OCI-LY7 (cell line): ENCODE measurements around the gene TEX12. TPM values are rescaled to one million over a fixed set of nuclear protein-coding genes. Genes with fewer than 3 reads are reported as not detected.

ENCODE experiments used
- BruUV-seq: library from RNA; stranded (reverse); fragments of 400-500 nt; replicated peaks from 2 replicates; lab custom pipeline; 2021; lab: Mats Ljungman, UMichigan
- CTCF ChIA-PET: fragments of 300-600 bp; sonication (Branson Sonifier 250); formaldehyde crosslinking; loops from one replicate; lab custom pipeline; 2022; ENCODE audit warnings: antibody characterized with exemption; ENCODE audit not compliant: unreplicated experiment; lab: Charles Lee
- POLR2A ChIA-PET: fragments of 300-600 bp; sonication (Branson Sonifier 250); formaldehyde crosslinking; loops from one replicate; lab custom pipeline; 2022; ENCODE audit warnings: antibody characterized with exemption; lab: Charles Lee
- DNase-seq: peaks from one replicate; pipeline ENCODE4 v3.0.0-alpha.2; 2015; ENCODE audit warnings: low spot score
- H2AFZ ChIP-seq: fragments of 200-600 bp; sonication (generic), shearing (Covaris generic); 2 replicates; pipeline ENCODE4 v1.6.1; 2014; ENCODE audit warnings: mild to moderate bottlenecking, antibody characterized with exemption, low read length, moderate library complexity
- H3K27ac ChIP-seq: fragments of 200-600 bp; sonication (generic); 2 replicates; pipeline ENCODE4 v1.5.1; 2014; ENCODE audit warnings: mixed run types, low read depth, mild to moderate bottlenecking, moderate library complexity, low read length, inconsistent platforms; ENCODE audit not compliant: poor library complexity, severe bottlenecking
- H3K36me3 ChIP-seq: fragments of 200-600 bp; sonication (generic); 2 replicates; pipeline ENCODE4 v1.6.1; 2014; ENCODE audit warnings: mild to moderate bottlenecking, antibody characterized with exemption, low read length, moderate library complexity, mixed read lengths; ENCODE audit not compliant: insufficient read depth
- H3K4me1 ChIP-seq: fragments of 200-600 bp; sonication (generic); 2 replicates; pipeline ENCODE4 v1.5.1; 2014; ENCODE audit warnings: mild to moderate bottlenecking, low read length; ENCODE audit not compliant: insufficient read depth, poor library complexity, severe bottlenecking
- H3K4me2 ChIP-seq: fragments of 200-600 bp; sonication (generic); 2 replicates; pipeline ENCODE4 v1.6.1; 2014; ENCODE audit warnings: mild to moderate bottlenecking, low read length
- H3K4me3 ChIP-seq: fragments of 200-600 bp; sonication (generic); 2 replicates; pipeline ENCODE4 v1.5.1; 2014; ENCODE audit warnings: mild to moderate bottlenecking, low read depth, low read length; ENCODE audit not compliant: poor library complexity, severe bottlenecking
- H3K79me2 ChIP-seq: fragments of 200-600 bp; sonication (generic); 2 replicates; pipeline ENCODE4 v1.6.1; 2016; ENCODE audit warnings: low read depth, mild to moderate bottlenecking, low read length, moderate library complexity, mixed read lengths; ENCODE audit not compliant: insufficient read depth
- H3K9me2 ChIP-seq: fragments of 200-600 bp; sonication (generic); 2 replicates; pipeline ENCODE4 v1.6.1; 2016; ENCODE audit warnings: mild to moderate bottlenecking, low read length, mixed read lengths; ENCODE audit not compliant: insufficient read depth
- H3K9me3 ChIP-seq: fragments of 200-600 bp; sonication (generic); 2 replicates; pipeline ENCODE4 v1.6.1; 2014; ENCODE audit warnings: mild to moderate bottlenecking, mixed run types, low read length, mixed read lengths
- H4K20me1 ChIP-seq: fragments of 200-600 bp; sonication (generic); 2 replicates; pipeline ENCODE4 v1.6.1; 2014; ENCODE audit warnings: mild to moderate bottlenecking, antibody characterized with exemption, low read length, moderate library complexity, mixed read lengths; ENCODE audit not compliant: insufficient read depth
- CTCF ChIP-seq: fragments of 200-600 bp; sonication (generic); conservative IDR thresholded peaks from 2 replicates; pipeline ENCODE4 v1.5.1; 2014; ENCODE audit warnings: mild to moderate bottlenecking, antibody characterized with exemption, low read length, moderate library complexity, mixed read lengths
- EZH2phosphoT487 ChIP-seq: fragments of 200-600 bp; sonication (generic); IDR thresholded peaks from 2 replicates; pipeline ENCODE4 v1.6.1; 2018; ENCODE audit warnings: low read depth, borderline replicate concordance, mild to moderate bottlenecking, mixed run types, antibody characterized with exemption, low read length, moderate library complexity, mixed read lengths
- intact Hi-C: fragments of 100-400 bp; cut with micrococcal nuclease; formaldehyde crosslinking; loops from one replicate; pipeline ENCODE4 v1.10.0; 2022; ENCODE audit not compliant: unreplicated experiment
- total RNA-seq, 2 experiments: library from RNA; depleted of rRNA in 1 of 2; stranded (reverse); fragments of >200 nt in 1 of 2; shearing (Covaris generic) in 1 of 2; gene quantifications; 2 replicates each; pipeline ENCODE4 v1.2.3, GENCODE V29; 2014 to 2022

Gene TEX12
- total RNA-seq, 2 experiments from 2014 or later = 0.44 to 0.59 TPM

- Histone ChIP-seq H3K9me2 (no peaks in the 10 kb centered on the region), H3K36me3 (no peaks in the 10 kb centered on the region), H2AFZ (no peak overlapping the region), H3K9me3 (no peaks in the 10 kb centered on the region; the same call in 1 of the 2 replicates), H3K4me3 (no peak overlapping the region), H4K20me1 (no peaks in the 10 kb centered on the region), H3K27ac (no peak overlapping the region), H3K4me1 (no peaks in the 10 kb centered on the region), H3K79me2 (no peaks in the 10 kb centered on the region), H3K4me2 (no peak overlapping the region)
- intact Hi-C loops = no loop called here
- TF ChIP-seq EZH2phosphoT487 (no peak), CTCF (no peak)
- no peak for DNase-seq
- CTCF ChIA-PET = no interaction called here
- BruUV-seq = no TSS peak
- POLR2A ChIA-PET = interaction anchor here (0.7 to 1.0 kb wide), 3 partner anchors 13 to 37 kb away, joined by 3 read pairs; no protein-coding TSS in a partner anchor
Observed at GRCh38 chr11:112159098-112160065, 7.8 kb upstream of the TEX12 start.

GRCh38 chr11:112160091-112160848 is 6.9 kb upstream of the TEX12 start:
- Histone ChIP-seq H3K9me3 (no peaks in the 10 kb centered on the region; the same call in 1 of the 2 replicates), H3K4me2 (no peak overlapping the region), H2AFZ (no peak overlapping the region), H4K20me1 (no peaks in the 10 kb centered on the region), H3K4me1 (no peaks in the 10 kb centered on the region), H3K79me2 (no peaks in the 10 kb centered on the region), H3K4me3 (no peak overlapping the region), H3K36me3 (no peaks in the 10 kb centered on the region), H3K9me2 (no peaks in the 10 kb centered on the region), H3K27ac (no peak overlapping the region)
- CTCF ChIA-PET = no interaction called here
- DNase-seq = no peak
- POLR2A ChIA-PET = interaction anchor here (1.0 kb wide), 1 partner anchor 14 kb away, joined by 3 read pairs; no protein-coding TSS in a partner anchor
- intact Hi-C loops = no loop called here
- BruUV-seq = no TSS peak
- TF ChIP-seq CTCF (no peak), EZH2phosphoT487 (no peak)
